HepG2 (cell line): Measurements from ENCODE around the gene RAN.

Experiments used
- ISL2 ChIP-seq: sonication (generic); formaldehyde crosslinking; IDR thresholded peaks from 2 replicates; pipeline ENCODE4 v1.5.0; 2020; ENCODE audit warnings: missing genetic modification reagents
- PATZ1 ChIP-seq: sonication (generic); formaldehyde crosslinking; IDR thresholded peaks from 2 replicates; pipeline ENCODE4 v1.4.0; 2020; ENCODE audit warnings: missing genetic modification reagents
- POLR2A ChIP-seq, 2 experiments: IDR thresholded peaks; 2 replicates each; pipeline ENCODE4 v1.6.1; 2011; ENCODE audit warnings: low read depth in 2 of 2, low read length in 2 of 2, mild to moderate bottlenecking in 1 of 2, moderate library complexity in 1 of 2; ENCODE audit not compliant: insufficient read depth in 1 of 2
- RFXAP ChIP-seq: sonication (generic); formaldehyde crosslinking; IDR thresholded peaks from 2 replicates; pipeline ENCODE4 v1.4.0; 2020; ENCODE audit warnings: missing genetic modification reagents, borderline replicate concordance
- SRSF4 ChIP-seq: fragments of 200-400 bp; formaldehyde crosslinking; IDR thresholded peaks from one replicate; pipeline ENCODE4 v1.6.1; 2018; ENCODE audit warnings: mild to moderate bottlenecking, low read depth, low read length, moderate library complexity; ENCODE audit not compliant: poor library complexity, severe bottlenecking

DNA sequence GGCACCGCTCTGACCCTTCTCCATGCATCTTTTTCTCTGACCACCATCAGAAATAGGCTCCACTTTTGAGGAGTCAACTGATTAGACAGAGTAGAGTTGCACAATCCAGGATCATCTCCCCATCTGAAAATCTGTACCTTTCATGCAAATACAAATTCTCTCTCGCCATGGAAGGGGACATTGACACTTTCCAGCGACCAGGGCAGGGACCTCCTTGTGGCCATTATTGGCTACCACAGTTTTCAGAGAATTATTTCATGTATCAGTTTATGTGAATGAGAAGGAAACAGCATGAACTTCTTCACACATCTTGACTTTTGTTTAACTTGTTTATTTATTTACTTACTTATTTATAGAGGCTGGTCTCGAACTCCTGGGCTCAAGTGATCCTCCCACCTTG lies 13.8 kb upstream of the RAN start:
- TF ChIP-seq ISL2 (CRISPR knock-in tag) = no peak
- TF ChIP-seq SRSF4 = no peak
- TF ChIP-seq RFXAP (CRISPR knock-in tag) = no peak
- TF ChIP-seq PATZ1 (CRISPR knock-in tag) = no peak
- TF ChIP-seq POLR2A (IDR thresholded peaks at IDR 0.05; ENCODE audit: insufficient read depth in 1 of 2, low read depth in 2 of 2, low read length in 2 of 2) = no peak
